BE2C (cell line): ENCODE measurements around the gene SIRT2.

ENCODE experiments used
- DNase-seq: peaks from one replicate; pipeline ENCODE4 v3.0.0-alpha.2; 2020
- H3K27me3 ChIP-seq: fragments of 250-450 bp; sonication (Bioruptor Pico); 2 replicates; pipeline ENCODE4 v1.5.1; 2020; ENCODE audit warnings: mild to moderate bottlenecking
- H3K36me3 ChIP-seq: fragments of 250-450 bp; sonication (Bioruptor Pico); 2 replicates; pipeline ENCODE4 v1.5.1; 2020; ENCODE audit warnings: mild to moderate bottlenecking
- H3K4me1 ChIP-seq: fragments of 250-450 bp; sonication (Bioruptor Pico); 2 replicates; pipeline ENCODE4 v1.5.1; 2020
- H3K4me3 ChIP-seq: 2 replicates; pipeline ENCODE4 v1.5.1; 2011; ENCODE audit warnings: low read depth, low read length
- H3K9me3 ChIP-seq: fragments of 250-450 bp; sonication (Bioruptor Pico); 2 replicates; pipeline ENCODE4 v1.5.1; 2020
- TF ChIP-seq, protein P1 (sequence below): IDR thresholded peaks from 2 replicates; pipeline ENCODE4 v1.5.1; 2012; ENCODE audit warnings: mild to moderate bottlenecking, low read depth, low read length

The SIRT2 gene

DNA sequence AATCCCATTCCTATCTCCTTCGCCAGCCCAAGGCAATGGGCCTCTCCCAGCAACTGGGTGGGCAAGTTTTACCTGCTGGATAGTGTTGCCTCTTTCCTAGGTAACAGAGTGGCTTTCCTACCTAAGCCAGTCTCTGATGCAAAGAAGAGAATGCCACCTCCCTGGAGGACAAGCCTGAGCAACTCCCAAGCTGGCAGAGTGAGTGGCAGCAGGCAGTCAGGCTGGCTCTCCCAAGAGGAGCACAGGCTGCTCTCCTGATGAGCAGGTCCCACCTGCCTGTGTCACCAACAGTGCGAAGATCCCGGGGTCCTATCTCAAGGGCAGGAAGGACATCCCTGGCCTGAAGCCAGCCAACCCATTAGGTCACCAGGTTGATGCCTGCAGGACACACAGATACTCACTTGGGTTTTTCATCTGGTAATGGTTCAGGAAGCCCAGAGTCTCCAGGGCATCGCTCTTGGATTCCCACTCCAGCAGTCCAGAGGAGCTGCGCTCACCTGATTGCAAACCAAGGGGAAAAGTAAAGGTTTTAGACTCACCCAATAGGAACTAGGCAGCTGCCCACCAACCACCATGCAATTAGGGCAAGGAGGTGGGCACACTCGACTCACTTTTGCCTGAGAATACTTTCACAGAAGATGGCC is 62.3 kb downstream of the SIRT2 start:
- Histone ChIP-seq H3K27me3 (no peaks in the 10 kb centered on the region), H3K9me3 (no peaks in the 10 kb centered on the region), H3K36me3 (peaks cover 67% of the 10 kb centered on the region), H3K4me3 (no peak overlapping the region), H3K4me1 (peaks cover 52% of the 10 kb centered on the region)
- DNase-seq: peak; percentile 86
- TF ChIP-seq, protein P1, sequence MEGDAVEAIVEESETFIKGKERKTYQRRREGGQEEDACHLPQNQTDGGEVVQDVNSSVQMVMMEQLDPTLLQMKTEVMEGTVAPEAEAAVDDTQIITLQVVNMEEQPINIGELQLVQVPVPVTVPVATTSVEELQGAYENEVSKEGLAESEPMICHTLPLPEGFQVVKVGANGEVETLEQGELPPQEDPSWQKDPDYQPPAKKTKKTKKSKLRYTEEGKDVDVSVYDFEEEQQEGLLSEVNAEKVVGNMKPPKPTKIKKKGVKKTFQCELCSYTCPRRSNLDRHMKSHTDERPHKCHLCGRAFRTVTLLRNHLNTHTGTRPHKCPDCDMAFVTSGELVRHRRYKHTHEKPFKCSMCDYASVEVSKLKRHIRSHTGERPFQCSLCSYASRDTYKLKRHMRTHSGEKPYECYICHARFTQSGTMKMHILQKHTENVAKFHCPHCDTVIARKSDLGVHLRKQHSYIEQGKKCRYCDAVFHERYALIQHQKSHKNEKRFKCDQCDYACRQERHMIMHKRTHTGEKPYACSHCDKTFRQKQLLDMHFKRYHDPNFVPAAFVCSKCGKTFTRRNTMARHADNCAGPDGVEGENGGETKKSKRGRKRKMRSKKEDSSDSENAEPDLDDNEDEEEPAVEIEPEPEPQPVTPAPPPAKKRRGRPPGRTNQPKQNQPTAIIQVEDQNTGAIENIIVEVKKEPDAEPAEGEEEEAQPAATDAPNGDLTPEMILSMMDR: no peak

DNA sequence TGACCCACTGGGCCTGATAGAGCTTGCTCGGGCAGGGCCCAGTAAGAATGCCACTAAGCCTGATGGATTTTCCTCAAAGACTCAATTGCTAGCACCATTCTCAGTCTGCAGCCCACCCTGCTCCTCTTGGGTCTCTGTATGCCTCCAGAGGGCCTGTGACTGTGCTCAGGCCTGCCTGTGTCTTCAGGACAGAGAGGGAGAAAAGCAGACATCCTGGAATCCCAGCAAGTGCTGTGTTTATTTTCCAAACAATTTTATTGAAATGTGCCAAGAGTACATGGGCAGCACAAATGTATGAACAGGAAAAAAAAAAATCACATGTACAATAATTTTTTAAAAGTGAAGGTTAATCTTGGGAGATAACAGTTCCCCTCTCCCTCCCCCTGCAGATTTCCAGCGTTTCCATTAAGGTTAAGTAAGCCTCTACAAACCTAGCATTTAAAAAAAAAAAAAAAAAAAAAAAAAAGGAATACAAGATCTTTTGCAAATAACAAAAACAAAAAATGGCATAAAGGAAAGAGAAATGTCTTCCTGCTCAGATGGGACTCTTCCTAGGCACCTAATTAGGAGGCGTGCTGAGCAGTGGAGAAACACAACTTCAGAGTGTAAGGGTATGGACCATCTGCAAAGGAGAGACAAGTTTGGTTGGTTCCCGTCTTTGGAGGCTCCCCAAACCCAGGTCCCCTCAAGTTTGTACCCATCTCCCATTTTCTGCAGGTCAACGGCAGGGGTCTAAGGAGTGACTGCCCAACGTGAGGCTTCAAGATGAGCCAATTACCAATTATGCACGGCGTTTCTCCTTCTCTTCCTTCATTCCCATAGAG is 63.0 kb downstream of the SIRT2 start:
- no peaks in the 10 kb centered on the region for H3K27me3 ChIP-seq
- H3K4me3 ChIP-seq: no peak overlapping the region
- peaks cover 60% of the 10 kb centered on the region for H3K36me3 ChIP-seq
- TF ChIP-seq, protein P1: no peak
- H3K4me1 ChIP-seq: peaks cover 48% of the 10 kb centered on the region
- H3K9me3 ChIP-seq: no peaks in the 10 kb centered on the region
- no peak for DNase-seq

DNA sequence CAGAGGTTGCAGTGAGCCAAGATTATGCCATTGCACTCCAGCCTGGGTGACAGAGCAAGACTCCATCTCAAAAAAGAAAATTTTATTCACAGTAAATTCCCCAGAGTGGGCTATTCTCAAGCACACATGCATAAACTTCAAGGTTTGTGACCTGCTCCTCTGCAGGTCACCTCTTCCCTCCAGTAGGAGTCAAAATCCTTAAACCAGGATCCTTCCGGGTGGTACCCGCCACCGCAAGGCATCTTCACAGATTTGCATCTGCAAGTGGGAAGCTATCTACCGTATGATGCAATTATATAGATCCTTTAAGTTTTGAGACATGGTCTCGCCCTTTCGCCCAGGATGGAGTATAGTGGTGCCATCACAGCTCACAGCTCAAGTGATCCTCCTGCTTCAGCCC is 64.8 kb downstream of the SIRT2 start:
- no peaks in the 10 kb centered on the region for H3K9me3 ChIP-seq
- H3K4me1 ChIP-seq: peaks cover 33% of the 10 kb centered on the region
- TF ChIP-seq, protein P1: no peak
- peaks cover 47% of the 10 kb centered on the region for H3K36me3 ChIP-seq
- H3K27me3 ChIP-seq: no peaks in the 10 kb centered on the region
- DNase-seq: no peak
- H3K4me3 ChIP-seq: no peak overlapping the region

DNA sequence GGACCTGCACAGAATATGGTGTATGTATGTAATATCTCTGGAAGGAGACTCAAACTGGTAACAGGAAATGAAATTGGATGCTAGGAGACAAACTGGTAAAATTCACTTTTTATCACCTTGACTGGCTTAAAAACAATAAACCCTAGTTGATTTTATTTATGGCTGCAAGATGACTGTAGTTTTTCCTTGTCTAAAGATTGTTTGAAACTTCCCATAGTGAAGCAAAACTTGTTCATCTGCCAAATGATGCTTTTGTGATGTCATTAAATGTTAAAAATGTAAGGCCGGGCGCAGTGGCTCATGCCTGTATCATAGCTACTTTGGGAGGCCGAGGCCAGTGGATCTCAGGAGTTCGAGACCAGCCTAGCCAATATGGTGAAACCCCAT is 65.3 kb downstream of the SIRT2 start:
- TF ChIP-seq, protein P1: no peak

DNA sequence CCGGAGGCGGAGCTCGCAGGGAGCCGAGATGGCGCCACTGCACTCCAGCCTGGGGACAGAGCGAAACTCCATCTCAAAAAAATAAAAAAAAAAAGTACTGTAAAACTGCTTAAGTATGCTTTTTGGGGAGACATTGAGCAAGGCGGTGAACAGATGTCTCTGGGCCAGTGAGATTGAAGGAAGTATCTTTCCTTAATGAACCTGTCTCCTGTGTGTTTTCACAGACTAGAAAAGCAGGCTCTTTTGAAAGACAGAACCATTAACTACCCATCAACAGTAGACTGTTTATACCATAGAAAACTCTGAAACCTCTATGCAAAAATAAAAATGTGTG is 66.4 kb downstream of the SIRT2 start:
- peaks cover 18% of the 10 kb centered on the region for H3K4me1 ChIP-seq
- no peak overlapping the region for H3K4me3 ChIP-seq
- no peaks in the 10 kb centered on the region for H3K27me3 ChIP-seq
- TF ChIP-seq, protein P1: no peak
- H3K36me3 ChIP-seq: peaks cover 32% of the 10 kb centered on the region
- no peak for DNase-seq
- H3K9me3 ChIP-seq: no peaks in the 10 kb centered on the region

More for the DNA sequence above, 65.3 kb downstream of the SIRT2 start:
- H3K4me3 ChIP-seq: no peak overlapping the region
- H3K4me1 ChIP-seq: peaks cover 28% of the 10 kb centered on the region
- no peak for DNase-seq
- no peaks in the 10 kb centered on the region for H3K9me3 ChIP-seq
- H3K27me3 ChIP-seq: no peaks in the 10 kb centered on the region
- peaks cover 42% of the 10 kb centered on the region for H3K36me3 ChIP-seq

DNA sequence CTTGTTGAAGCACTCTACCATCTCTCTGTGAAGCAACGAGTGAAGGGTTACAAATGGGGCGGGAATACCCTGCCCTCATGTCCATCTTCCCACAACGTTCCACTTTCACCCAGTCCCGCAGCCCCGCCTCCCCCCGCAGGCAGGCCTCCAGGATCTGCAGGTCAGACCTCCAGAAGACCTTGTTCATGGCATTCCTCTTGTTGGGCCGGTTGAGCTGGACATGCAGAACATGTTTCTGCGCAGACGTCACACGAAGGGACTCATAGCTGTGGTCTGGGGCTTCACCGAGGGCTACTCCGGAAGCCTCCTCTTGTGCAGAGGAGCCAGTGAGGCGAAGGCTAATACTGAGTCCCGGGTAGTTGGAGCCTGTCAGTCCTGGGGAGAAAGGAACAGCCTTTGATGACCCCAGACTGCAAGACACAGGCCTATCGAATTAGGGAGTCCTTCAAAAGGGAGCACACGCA is 68.2 kb downstream of the SIRT2 start:
- Histone ChIP-seq H3K9me3 (no peaks in the 10 kb centered on the region), H3K4me3 (peak overlapping the region; percentile 90), H3K4me1 (peaks cover 4% of the 10 kb centered on the region; the same call in 1 of the 2 replicates), H3K36me3 (peaks cover 15% of the 10 kb centered on the region), H3K27me3 (no peaks in the 10 kb centered on the region)
- TF ChIP-seq, protein P1: no peak
- DNase-seq: peak; percentile 40
